ENCODE measurements around the gene LPP.
A peak's percentile ranks its signal among the peaks of the same experiment; 100 is the strongest.

LPP gene

GRCh38 chr3:188370081-188370830 lies 216.3 kb downstream of the LPP start:
- no peak for DNase-seq

- no peak for DNase-seq
Measured at GRCh38 chr3:188378786-188379185, 224.8 kb downstream of the LPP start.

- DNase-seq = no peak
Measured at GRCh38 chr3:188380252-188380651, 226.3 kb downstream of the LPP start.

GRCh38 chr3:188380722-188381121 lies 226.8 kb downstream of the LPP start:
- no peak for DNase-seq

GRCh38 chr3:188383748-188384147 lies 229.8 kb downstream of the LPP start:
- DNase-seq = no peak

GRCh38 chr3:188385295-188385694 lies 231.3 kb downstream of the LPP start:
- DNase-seq = no peak

GRCh38 chr3:188389711-188390342 lies 235.9 kb downstream of the LPP start:
- no peak for DNase-seq

- DNase-seq = no peak
Measured at GRCh38 chr3:188390343-188390718, 236.4 kb downstream of the LPP start.

- DNase-seq = no peak
Measured at GRCh38 chr3:188390775-188391443, 237.0 kb downstream of the LPP start.

GRCh38 chr3:188391592-188391991 lies 237.6 kb downstream of the LPP start:
- DNase-seq = no peak

GRCh38 chr3:188392076-188392475 lies 238.1 kb downstream of the LPP start:
- DNase-seq = no peak

- no peak for DNase-seq
Measured at GRCh38 chr3:188394623-188395022, 240.7 kb downstream of the LPP start.

- DNase-seq = no peak
Measured at GRCh38 chr3:188396251-188396650, 242.3 kb downstream of the LPP start.

- no peak for DNase-seq
Measured at GRCh38 chr3:188396900-188397299, 242.9 kb downstream of the LPP start.

- no peak for DNase-seq
Measured at GRCh38 chr3:188397766-188398705, 244.1 kb downstream of the LPP start.

- peak; percentile 22 for DNase-seq
Measured at GRCh38 chr3:188400494-188401243, 246.7 kb downstream of the LPP start.

GRCh38 chr3:188401244-188401993 lies 247.5 kb downstream of the LPP start:
- DNase-seq = no peak

GRCh38 chr3:188402229-188402628 lies 248.3 kb downstream of the LPP start:
- DNase-seq = no peak

GRCh38 chr3:188403404-188403803 lies 249.4 kb downstream of the LPP start:
- DNase-seq = no peak

- no peak for DNase-seq
Measured at GRCh38 chr3:188404124-188404523, 250.2 kb downstream of the LPP start.

GRCh38 chr3:188404701-188405100 lies 250.7 kb downstream of the LPP start:
- DNase-seq = no peak

Measured in midbrain (tissue), 1 donor.